Measurements from ENCODE around the gene SPOCK1.

The SPOCK1 gene

GRCh38 chr5:137296213-137296781, 202.8 kb downstream of the SPOCK1 start:
- Histone ChIP-seq H3K9ac (ENCODE audit: low read depth, low read length) (no peak overlapping the region), H3K4me1 (ENCODE audit: insufficient read depth, low read length) (no peaks in the 10 kb centered on the region), H3K9me3 (ENCODE audit: insufficient read depth, low read depth, low read length) (no peaks in the 10 kb centered on the region), H3K36me3 (ENCODE audit: insufficient read depth, low read depth, low read length) (no peaks in the 10 kb centered on the region), H3K27me3 (ENCODE audit: insufficient read depth, low read length) (no peaks in the 10 kb centered on the region), H3K4me3 (ENCODE audit: low read length) (no peak overlapping the region), H3K27ac (ENCODE audit: low read length) (no peak overlapping the region)

DNA sequence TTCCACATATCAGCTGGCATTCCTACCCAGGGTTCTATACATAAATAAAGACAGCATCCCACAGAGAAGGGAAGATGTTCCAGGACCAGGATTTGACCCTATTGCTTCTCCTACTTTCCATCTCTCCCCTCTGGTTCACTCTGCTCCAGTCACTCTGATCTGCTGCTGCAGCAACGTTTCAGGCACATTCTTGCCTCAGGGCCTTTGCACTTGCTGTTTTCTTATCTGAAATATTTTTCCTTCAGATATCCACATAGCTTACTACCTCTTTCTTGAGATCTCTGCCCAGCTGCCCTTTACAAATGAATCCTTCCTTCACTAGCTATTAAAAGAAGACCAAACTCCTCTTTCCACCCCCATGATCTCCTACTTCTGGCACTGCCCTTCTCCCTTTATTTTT, 204.5 kb downstream of the SPOCK1 start:
- Histone ChIP-seq H3K27me3 (ENCODE audit: insufficient read depth, low read length) (no peaks in the 10 kb centered on the region), H3K27ac (ENCODE audit: low read length) (no peak overlapping the region), H3K9ac (ENCODE audit: low read depth, low read length) (no peak overlapping the region), H3K4me3 (ENCODE audit: low read length) (no peak overlapping the region), H3K36me3 (ENCODE audit: insufficient read depth, low read depth, low read length) (no peaks in the 10 kb centered on the region), H3K9me3 (ENCODE audit: insufficient read depth, low read depth, low read length) (no peaks in the 10 kb centered on the region), H3K4me1 (ENCODE audit: insufficient read depth, low read length) (no peaks in the 10 kb centered on the region)

DNA sequence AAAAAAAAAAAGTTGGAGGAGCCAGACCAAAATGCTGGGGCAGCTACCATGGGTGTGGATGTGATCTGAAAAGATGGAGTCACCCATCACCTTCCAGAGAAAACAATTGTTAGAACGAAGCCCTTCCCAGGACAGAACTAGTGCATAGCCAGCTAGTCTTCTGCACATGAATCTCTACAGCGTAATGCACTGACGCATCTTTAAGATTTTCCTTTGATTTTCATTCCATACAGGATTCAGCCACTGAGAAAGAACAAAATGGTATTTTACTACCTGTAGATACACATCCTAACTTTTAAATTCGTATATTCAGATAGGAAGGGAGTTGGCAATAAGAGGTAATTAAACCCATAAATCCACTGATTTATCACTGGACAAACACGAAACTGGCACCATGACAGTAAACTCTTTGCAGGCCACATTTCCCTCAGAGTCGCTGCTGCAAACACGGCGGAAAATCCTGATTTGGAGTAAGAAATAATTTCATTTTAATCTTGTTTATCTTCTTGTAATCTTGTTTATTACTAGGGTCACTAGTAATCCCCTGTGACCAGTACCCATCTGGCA, 206.6 kb downstream of the SPOCK1 start:
- Histone ChIP-seq H3K4me1 (ENCODE audit: insufficient read depth, low read length) (no peaks in the 10 kb centered on the region), H3K27ac (ENCODE audit: low read length) (no peak overlapping the region)

GRCh38 chr5:137291436-137291835, 207.7 kb downstream of the SPOCK1 start:
- H3K27me3 ChIP-seq (ENCODE audit: insufficient read depth, low read length), result no peaks in the 10 kb centered on the region
- H3K4me3 ChIP-seq (ENCODE audit: low read length), result no peak overlapping the region
- no peak overlapping the region for H3K27ac ChIP-seq (ENCODE audit: low read length)
- no peak overlapping the region for H3K9ac ChIP-seq (ENCODE audit: low read depth, low read length)
- H3K36me3 ChIP-seq (ENCODE audit: insufficient read depth, low read depth, low read length), result no peaks in the 10 kb centered on the region
- H3K9me3 ChIP-seq (ENCODE audit: insufficient read depth, low read depth, low read length), result no peaks in the 10 kb centered on the region
- no peaks in the 10 kb centered on the region for H3K4me1 ChIP-seq (ENCODE audit: insufficient read depth, low read length)

More for the DNA sequence above, 206.6 kb downstream of the SPOCK1 start:
- no peaks in the 10 kb centered on the region for H3K27me3 ChIP-seq (ENCODE audit: insufficient read depth, low read length)
- no peaks in the 10 kb centered on the region for H3K9me3 ChIP-seq (ENCODE audit: insufficient read depth, low read depth, low read length)
- no peak overlapping the region for H3K9ac ChIP-seq (ENCODE audit: low read depth, low read length)
- H3K36me3 ChIP-seq (ENCODE audit: insufficient read depth, low read depth, low read length), result no peaks in the 10 kb centered on the region
- H3K4me3 ChIP-seq (ENCODE audit: low read length), result no peak overlapping the region

- H3K27ac ChIP-seq (ENCODE audit: low read length), result no peak overlapping the region
- H3K36me3 ChIP-seq (ENCODE audit: insufficient read depth, low read depth, low read length), result no peaks in the 10 kb centered on the region
Observed at GRCh38 chr5:137291031-137291430, 208.1 kb downstream of the SPOCK1 start.

DNA sequence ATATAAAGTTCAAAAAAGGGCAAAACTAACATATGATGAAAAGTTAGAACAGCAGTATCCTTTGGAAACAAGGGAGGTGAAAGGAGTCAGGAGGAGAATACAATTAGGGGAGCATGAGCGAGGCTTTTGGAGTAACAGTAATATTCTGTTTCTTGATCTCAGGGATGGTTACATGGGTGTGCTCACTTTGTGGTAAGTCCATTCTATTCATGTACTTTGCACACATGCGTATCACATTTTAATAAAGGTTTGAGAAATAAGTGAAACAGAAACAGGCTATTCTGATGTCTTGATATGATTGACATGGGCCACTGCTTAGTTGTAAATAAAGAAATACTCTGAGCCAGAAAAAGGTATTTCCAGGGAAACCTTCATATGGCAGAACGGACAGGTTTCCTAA, 208.8 kb downstream of the SPOCK1 start:
- Histone ChIP-seq H3K27ac (ENCODE audit: low read length) (no peak overlapping the region), H3K36me3 (ENCODE audit: insufficient read depth, low read depth, low read length) (no peaks in the 10 kb centered on the region), H3K4me1 (ENCODE audit: insufficient read depth, low read length) (no peaks in the 10 kb centered on the region), H3K27me3 (ENCODE audit: insufficient read depth, low read length) (no peaks in the 10 kb centered on the region), H3K9me3 (ENCODE audit: insufficient read depth, low read depth, low read length) (no peaks in the 10 kb centered on the region), H3K4me3 (ENCODE audit: low read length) (no peak overlapping the region), H3K9ac (ENCODE audit: low read depth, low read length) (no peak overlapping the region)

More at GRCh38 chr5:137291031-137291430, 208.1 kb downstream of the SPOCK1 start:
- no peaks in the 10 kb centered on the region for H3K9me3 ChIP-seq (ENCODE audit: insufficient read depth, low read depth, low read length)
- no peak overlapping the region for H3K9ac ChIP-seq (ENCODE audit: low read depth, low read length)
- H3K4me1 ChIP-seq (ENCODE audit: insufficient read depth, low read length), result no peaks in the 10 kb centered on the region
- no peaks in the 10 kb centered on the region for H3K27me3 ChIP-seq (ENCODE audit: insufficient read depth, low read length)
- H3K4me3 ChIP-seq (ENCODE audit: low read length), result no peak overlapping the region

- Histone ChIP-seq H3K36me3 (ENCODE audit: insufficient read depth, low read depth, low read length) (no peaks in the 10 kb centered on the region), H3K27me3 (ENCODE audit: insufficient read depth, low read length) (no peaks in the 10 kb centered on the region), H3K27ac (ENCODE audit: low read length) (no peak overlapping the region), H3K4me3 (ENCODE audit: low read length) (no peak overlapping the region), H3K4me1 (ENCODE audit: insufficient read depth, low read length) (no peaks in the 10 kb centered on the region), H3K9me3 (ENCODE audit: insufficient read depth, low read depth, low read length) (no peaks in the 10 kb centered on the region), H3K9ac (ENCODE audit: low read depth, low read length) (no peak overlapping the region)
Observed at GRCh38 chr5:137289856-137290255, 209.3 kb downstream of the SPOCK1 start.

DNA sequence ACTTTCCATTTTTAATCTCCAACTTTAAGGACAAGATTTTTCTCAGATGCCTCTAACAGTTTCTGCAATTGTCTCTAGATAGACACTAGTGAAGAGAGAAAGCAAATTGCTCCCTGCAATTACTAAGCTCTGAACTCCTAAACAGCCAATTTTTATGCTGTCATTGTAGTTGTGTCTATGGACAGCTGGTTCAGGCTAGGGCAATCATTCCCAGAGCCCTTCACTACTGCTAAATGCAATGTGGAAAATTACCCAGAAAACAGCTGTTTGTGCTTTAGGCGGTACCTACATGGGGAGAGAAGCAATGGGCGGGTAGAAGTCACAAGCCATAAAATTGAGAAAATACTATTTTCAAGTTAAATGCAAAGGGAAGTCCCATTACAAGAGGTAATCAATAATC, 211.6 kb downstream of the SPOCK1 start:
- Histone ChIP-seq H3K4me1 (ENCODE audit: insufficient read depth, low read length) (no peaks in the 10 kb centered on the region), H3K9me3 (ENCODE audit: insufficient read depth, low read depth, low read length) (no peaks in the 10 kb centered on the region), H3K4me3 (ENCODE audit: low read length) (no peak overlapping the region), H3K36me3 (ENCODE audit: insufficient read depth, low read depth, low read length) (no peaks in the 10 kb centered on the region), H3K9ac (ENCODE audit: low read depth, low read length) (no peak overlapping the region), H3K27ac (ENCODE audit: low read length) (no peak overlapping the region), H3K27me3 (ENCODE audit: insufficient read depth, low read length) (no peaks in the 10 kb centered on the region)

GRCh38 chr5:137286025-137286610, 213.0 kb downstream of the SPOCK1 start:
- H3K27me3 ChIP-seq (ENCODE audit: insufficient read depth, low read length), result no peaks in the 10 kb centered on the region
- H3K9me3 ChIP-seq (ENCODE audit: insufficient read depth, low read depth, low read length), result no peaks in the 10 kb centered on the region
- H3K27ac ChIP-seq (ENCODE audit: low read length), result no peak overlapping the region
- H3K4me3 ChIP-seq (ENCODE audit: low read length), result no peak overlapping the region
- no peak overlapping the region for H3K9ac ChIP-seq (ENCODE audit: low read depth, low read length)
- no peaks in the 10 kb centered on the region for H3K36me3 ChIP-seq (ENCODE audit: insufficient read depth, low read depth, low read length)
- H3K4me1 ChIP-seq (ENCODE audit: insufficient read depth, low read length), result no peaks in the 10 kb centered on the region

DNA sequence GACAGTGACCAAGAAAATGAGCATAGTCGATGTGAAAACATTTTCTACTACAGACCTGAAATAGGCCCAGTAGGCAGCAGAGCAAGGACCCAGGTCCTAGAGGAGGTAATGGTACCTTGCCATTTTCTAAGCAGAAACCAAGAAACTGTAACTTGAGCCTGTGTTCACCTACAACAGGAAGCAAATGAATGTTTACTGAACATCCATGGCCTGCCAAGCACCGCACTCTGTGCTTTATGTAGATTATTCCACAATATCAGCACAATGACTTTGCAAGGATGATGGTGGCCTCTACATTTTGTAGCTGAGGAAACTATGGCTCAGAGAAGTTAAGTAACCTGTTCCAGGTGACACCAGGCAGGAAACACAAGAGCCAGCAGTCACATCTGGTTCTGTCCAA, 215.3 kb downstream of the SPOCK1 start:
- no peak overlapping the region for H3K4me3 ChIP-seq (ENCODE audit: low read length)
- no peak overlapping the region for H3K27ac ChIP-seq (ENCODE audit: low read length)
- no peaks in the 10 kb centered on the region for H3K27me3 ChIP-seq (ENCODE audit: insufficient read depth, low read length)
- H3K9me3 ChIP-seq (ENCODE audit: insufficient read depth, low read depth, low read length), result no peaks in the 10 kb centered on the region
- no peaks in the 10 kb centered on the region for H3K36me3 ChIP-seq (ENCODE audit: insufficient read depth, low read depth, low read length)
- H3K4me1 ChIP-seq (ENCODE audit: insufficient read depth, low read length), result peaks cover 10% of the 10 kb centered on the region; the same call in 1 of the 2 replicates
- H3K9ac ChIP-seq (ENCODE audit: low read depth, low read length), result no peak overlapping the region

GRCh38 chr5:137282216-137282615, 216.9 kb downstream of the SPOCK1 start:
- Histone ChIP-seq H3K27me3 (ENCODE audit: insufficient read depth, low read length) (no peaks in the 10 kb centered on the region), H3K9me3 (ENCODE audit: insufficient read depth, low read depth, low read length) (no peaks in the 10 kb centered on the region), H3K4me1 (ENCODE audit: insufficient read depth, low read length) (peaks cover 10% of the 10 kb centered on the region; the same call in 1 of the 2 replicates), H3K9ac (ENCODE audit: low read depth, low read length) (no peak overlapping the region), H3K36me3 (ENCODE audit: insufficient read depth, low read depth, low read length) (no peaks in the 10 kb centered on the region), H3K27ac (ENCODE audit: low read length) (no peak overlapping the region), H3K4me3 (ENCODE audit: low read length) (no peak overlapping the region)

GRCh38 chr5:137281201-137281600, 217.9 kb downstream of the SPOCK1 start:
- Histone ChIP-seq H3K4me3 (ENCODE audit: low read length) (no peak overlapping the region), H3K9ac (ENCODE audit: low read depth, low read length) (no peak overlapping the region), H3K4me1 (ENCODE audit: insufficient read depth, low read length) (peaks cover 10% of the 10 kb centered on the region; the same call in 1 of the 2 replicates), H3K27ac (ENCODE audit: low read length) (no peak overlapping the region), H3K9me3 (ENCODE audit: insufficient read depth, low read depth, low read length) (no peaks in the 10 kb centered on the region), H3K27me3 (ENCODE audit: insufficient read depth, low read length) (no peaks in the 10 kb centered on the region), H3K36me3 (ENCODE audit: insufficient read depth, low read depth, low read length) (no peaks in the 10 kb centered on the region)

Measured in iPS-20b (cell line).